Measurements from ENCODE around the gene ST8SIA1. TPM values are rescaled to one million over a fixed set of nuclear protein-coding genes. Genes with fewer than 3 reads are reported as not detected.

The ST8SIA1 gene
- total and polyA plus RNA-seq, 7 donors: 0.06 to 1.3 (median 0.42) TPM

DNA sequence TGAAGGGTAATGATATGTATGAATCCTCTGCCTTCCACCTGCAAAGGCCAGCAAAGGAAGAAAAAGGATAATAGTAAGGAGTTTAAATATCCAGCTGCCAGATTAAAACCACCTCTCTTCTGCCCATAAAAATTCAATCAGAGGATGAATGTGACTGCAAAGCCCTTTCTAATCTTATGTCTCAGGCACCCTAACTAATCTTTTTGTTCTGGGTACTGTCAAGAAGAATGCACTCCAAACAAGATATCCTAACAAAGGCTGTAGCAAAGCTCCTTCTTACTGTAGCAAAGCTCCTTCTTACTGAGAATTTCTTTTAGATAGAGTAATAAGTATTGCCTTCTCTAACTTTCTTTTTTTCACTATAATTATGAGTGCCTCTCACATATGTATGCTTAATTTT is 91.8 kb downstream of the ST8SIA1 start:
- H3K27ac ChIP-seq: no peak overlapping the region

GRCh38 chr12:22238211-22238610 is 96.3 kb downstream of the ST8SIA1 start:
- no peak for DNase-seq
- H3K4me3 ChIP-seq: no peak overlapping the region
- no peak overlapping the region for H3K27ac ChIP-seq
- H3K9me3 ChIP-seq: peaks cover 3% of the 10 kb centered on the region
- TF ChIP-seq CTCF (IDR thresholded peaks at IDR 0.05): no peak
- no peak for ATAC-seq
- intact Hi-C loops (cut with DNase I): no loop called here
- H3K36me3 ChIP-seq (ENCODE audit: insufficient read depth in 1 of 2, low read depth in 1 of 2): no peaks in the 10 kb centered on the region
- H3K4me1 ChIP-seq: no peaks in the 10 kb centered on the region
- H3K27me3 ChIP-seq (ENCODE audit: insufficient read depth in 3 of 3, low read length in 2 of 3): no peaks in the 10 kb centered on the region
- 9 to 30% (median 20%) methylated on average over 3 of the region's 3 CpGs for WGBS, 3 donors

More for the DNA sequence above, 91.8 kb downstream of the ST8SIA1 start:
- Histone ChIP-seq H3K36me3 (ENCODE audit: insufficient read depth in 1 of 2, low read depth in 1 of 2) (no peaks in the 10 kb centered on the region), H3K9me3 (peaks cover 3% of the 10 kb centered on the region), H3K4me1 (no peaks in the 10 kb centered on the region), H3K27me3 (ENCODE audit: insufficient read depth in 3 of 3, low read length in 2 of 3) (no peaks in the 10 kb centered on the region), H3K4me3 (no peak overlapping the region)
- ATAC-seq (no peak), DNase-seq (no peak)
- intact Hi-C loops (cut with DNase I): no loop called here
- no peak for TF ChIP-seq CTCF (IDR thresholded peaks at IDR 0.05)

GRCh38 chr12:22234561-22234960 is 99.9 kb downstream of the ST8SIA1 start:
- H3K27ac ChIP-seq: no peak overlapping the region
- DNase-seq (no peak), ATAC-seq (no peak)
- H3K27me3 ChIP-seq (ENCODE audit: insufficient read depth in 3 of 3, low read length in 2 of 3): no peaks in the 10 kb centered on the region
- peaks cover 3% of the 10 kb centered on the region for H3K9me3 ChIP-seq
- no peaks in the 10 kb centered on the region for H3K4me1 ChIP-seq
- no peak for TF ChIP-seq CTCF (IDR thresholded peaks at IDR 0.05)
- H3K4me3 ChIP-seq: no peak overlapping the region
- intact Hi-C loops (cut with DNase I): no loop called here
- H3K36me3 ChIP-seq (ENCODE audit: insufficient read depth in 1 of 2, low read depth in 1 of 2): no peaks in the 10 kb centered on the region

DNA sequence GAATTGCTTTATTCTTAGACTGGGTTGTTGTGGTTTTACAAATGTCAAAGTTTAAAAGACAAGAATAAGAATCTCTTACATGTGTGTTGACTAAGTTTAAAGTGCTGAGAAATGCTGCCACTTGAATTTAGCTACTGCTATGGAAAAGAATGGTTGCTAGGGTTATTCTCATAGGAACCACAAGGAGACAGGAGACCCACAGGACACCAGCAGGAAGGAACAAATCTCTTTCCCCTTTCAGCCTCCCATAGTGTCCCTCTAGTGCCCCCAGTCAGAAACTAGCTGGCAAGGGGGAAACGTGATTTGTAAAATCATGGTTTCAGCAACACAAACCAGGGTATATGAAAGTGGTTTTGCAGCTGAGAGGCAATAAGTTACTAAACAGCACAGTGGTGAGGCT is 102.7 kb downstream of the ST8SIA1 start:
- 35 to 67% (median 44%) methylated on average over 1 of the region's 1 CpG for WGBS, 3 donors
- ATAC-seq (no peak), DNase-seq (no peak)
- no peaks in the 10 kb centered on the region for H3K36me3 ChIP-seq (ENCODE audit: insufficient read depth in 1 of 2, low read depth in 1 of 2)
- H3K4me1 ChIP-seq: no peaks in the 10 kb centered on the region
- no peak overlapping the region for H3K27ac ChIP-seq
- H3K4me3 ChIP-seq: no peak overlapping the region
- H3K9me3 ChIP-seq: no peaks in the 10 kb centered on the region
- intact Hi-C loops (cut with DNase I): no loop called here
- no peaks in the 10 kb centered on the region for H3K27me3 ChIP-seq (ENCODE audit: insufficient read depth in 3 of 3, low read length in 2 of 3)
- no peak for TF ChIP-seq CTCF (IDR thresholded peaks at IDR 0.05)

- ATAC-seq: no peak
- intact Hi-C loops (cut with DNase I): no loop called here
- WGBS, 3 donors: 93 to 98% (median 95%) methylated on average over 2 of the region's 2 CpGs
Observed at GRCh38 chr12:22231078-22231477, 103.4 kb downstream of the ST8SIA1 start.

More at GRCh38 chr12:22231078-22231477, 103.4 kb downstream of the ST8SIA1 start:
- Histone ChIP-seq H3K36me3 (ENCODE audit: insufficient read depth in 1 of 2, low read depth in 1 of 2) (no peaks in the 10 kb centered on the region), H3K27me3 (ENCODE audit: insufficient read depth in 3 of 3, low read length in 2 of 3) (no peaks in the 10 kb centered on the region), H3K4me1 (no peaks in the 10 kb centered on the region), H3K4me3 (no peak overlapping the region), H3K9me3 (no peaks in the 10 kb centered on the region), H3K27ac (no peak overlapping the region)
- DNase-seq: no peak
- no peak for TF ChIP-seq CTCF (IDR thresholded peaks at IDR 0.05)
